ENCODE data around the gene FAM193A.
A peak's percentile ranks its signal among the peaks of the same experiment; 100 is the strongest.
"Not testable (repeated sequence)": the region's sequence is repeated elsewhere in the genome, so short reads cannot be mapped to it uniquely, and the experiment has no call there.

FAM193A gene

GRCh38 chr4:2652415-2653160 lies 116.1 kb downstream of the FAM193A start:
- DNase-seq (ENCODE audit: low spot score), result no peak

- DNase-seq (ENCODE audit: low spot score), result no peak
These were observed 124.3 kb downstream of the FAM193A start for GRCh38 chr4:2660596-2661211.

- DNase-seq (ENCODE audit: low spot score), result peak; percentile 35
These were observed 126.2 kb downstream of the FAM193A start for GRCh38 chr4:2662598-2662997.

GRCh38 chr4:2663275-2663674 lies 126.8 kb downstream of the FAM193A start:
- no peak for DNase-seq (ENCODE audit: low spot score)

- DNase-seq (ENCODE audit: low spot score), result no peak
These were observed 130.3 kb downstream of the FAM193A start for GRCh38 chr4:2666722-2667247.

- DNase-seq (ENCODE audit: low spot score), result no peak
These were observed 131.0 kb downstream of the FAM193A start for GRCh38 chr4:2667428-2667827.

GRCh38 chr4:2671267-2671895 lies 134.9 kb downstream of the FAM193A start:
- no peak for DNase-seq (ENCODE audit: low spot score)

GRCh38 chr4:2672082-2672481 lies 135.6 kb downstream of the FAM193A start:
- DNase-seq (ENCODE audit: low spot score), result no peak

- DNase-seq (ENCODE audit: low spot score), result no peak
These were observed 136.3 kb downstream of the FAM193A start for GRCh38 chr4:2672700-2673099.

- DNase-seq (ENCODE audit: low spot score), result no peak
These were observed 136.7 kb downstream of the FAM193A start for GRCh38 chr4:2673157-2673556.

GRCh38 chr4:2679762-2680161 lies 143.3 kb downstream of the FAM193A start:
- not testable (repeated sequence) for DNase-seq (ENCODE audit: low spot score)

- DNase-seq (ENCODE audit: low spot score), result no peak
These were observed 148.0 kb downstream of the FAM193A start for GRCh38 chr4:2684486-2684885.

GRCh38 chr4:2685541-2685940 lies 149.1 kb downstream of the FAM193A start:
- DNase-seq (ENCODE audit: low spot score), result no peak

- no peak for DNase-seq (ENCODE audit: low spot score)
These were observed 150.2 kb downstream of the FAM193A start for GRCh38 chr4:2686379-2687265.

- no peak for DNase-seq (ENCODE audit: low spot score)
These were observed 151.8 kb downstream of the FAM193A start for GRCh38 chr4:2688281-2688680.

- no peak for DNase-seq (ENCODE audit: low spot score)
These were observed 152.2 kb downstream of the FAM193A start for GRCh38 chr4:2688697-2689096.

- no peak for DNase-seq (ENCODE audit: low spot score)
These were observed 152.7 kb downstream of the FAM193A start for GRCh38 chr4:2689114-2689513.

GRCh38 chr4:2689825-2690700 lies 153.6 kb downstream of the FAM193A start:
- DNase-seq (ENCODE audit: low spot score), result no peak

- no peak for DNase-seq (ENCODE audit: low spot score)
These were observed 154.9 kb downstream of the FAM193A start for GRCh38 chr4:2691313-2691712.

- DNase-seq (ENCODE audit: low spot score), result no peak
These were observed 155.5 kb downstream of the FAM193A start for GRCh38 chr4:2691952-2692435.

- DNase-seq (ENCODE audit: low spot score), result no peak
These were observed 158.2 kb downstream of the FAM193A start for GRCh38 chr4:2694691-2695090.
